ENCODE results near the gene IFT88.

Gene IFT88

GRCh38 chr13:20714161-20714560 lies 147.2 kb downstream of the IFT88 start:
- DNase-seq (ENCODE audit: low read depth in 2 of 2, low spot score in 1 of 2): no peak

- no peak for DNase-seq (ENCODE audit: low read depth in 2 of 2, low spot score in 1 of 2)
Observed at GRCh38 chr13:20714563-20715329, 147.8 kb downstream of the IFT88 start.

- no peak for DNase-seq (ENCODE audit: low read depth in 2 of 2, low spot score in 1 of 2)
Observed at GRCh38 chr13:20715330-20715712, 148.4 kb downstream of the IFT88 start.

- DNase-seq (ENCODE audit: low read depth in 2 of 2, low spot score in 1 of 2): no peak
Observed at GRCh38 chr13:20716951-20717350, 150.0 kb downstream of the IFT88 start.

GRCh38 chr13:20717581-20718542 lies 150.9 kb downstream of the IFT88 start:
- no peak for DNase-seq (ENCODE audit: low read depth in 2 of 2, low spot score in 1 of 2)

- no peak for DNase-seq (ENCODE audit: low read depth in 2 of 2, low spot score in 1 of 2)
Observed at GRCh38 chr13:20718958-20719566, 152.1 kb downstream of the IFT88 start.

- DNase-seq (ENCODE audit: low read depth in 2 of 2, low spot score in 1 of 2): no peak
Observed at GRCh38 chr13:20719783-20720182, 152.8 kb downstream of the IFT88 start.

GRCh38 chr13:20720499-20720898 lies 153.5 kb downstream of the IFT88 start:
- no peak for DNase-seq (ENCODE audit: low read depth in 2 of 2, low spot score in 1 of 2)

GRCh38 chr13:20721058-20721453 lies 154.1 kb downstream of the IFT88 start:
- DNase-seq (ENCODE audit: low read depth in 2 of 2, low spot score in 1 of 2): no peak

- DNase-seq (ENCODE audit: low read depth in 2 of 2, low spot score in 1 of 2): no peak
Observed at GRCh38 chr13:20721454-20722357, 154.7 kb downstream of the IFT88 start.

- DNase-seq (ENCODE audit: low read depth in 2 of 2, low spot score in 1 of 2): no peak
Observed at GRCh38 chr13:20727856-20728255, 160.9 kb downstream of the IFT88 start.

- no peak for DNase-seq (ENCODE audit: low read depth in 2 of 2, low spot score in 1 of 2)
Observed at GRCh38 chr13:20728579-20729311, 161.8 kb downstream of the IFT88 start.

GRCh38 chr13:20729633-20730585 lies 163.0 kb downstream of the IFT88 start:
- no peak for DNase-seq (ENCODE audit: low read depth in 2 of 2, low spot score in 1 of 2)

- DNase-seq (ENCODE audit: low read depth in 2 of 2, low spot score in 1 of 2): no peak
Observed at GRCh38 chr13:20738616-20739015, 171.7 kb downstream of the IFT88 start.

GRCh38 chr13:20740021-20740420 lies 173.1 kb downstream of the IFT88 start:
- no peak for DNase-seq (ENCODE audit: low read depth in 2 of 2, low spot score in 1 of 2)

All from stimulated activated CD8-positive, alpha-beta memory T cell treated with anti-CD3 and anti-CD28 coated beads, Interleukin-4, amount 100 ng/mL, for 4 hours (primary cell).